ENCODE data around the gene AQP12B.
"Not testable (repeated sequence)": the region's sequence is repeated elsewhere in the genome, so short reads cannot be mapped to it uniquely, and the experiment has no call there.

DNA sequence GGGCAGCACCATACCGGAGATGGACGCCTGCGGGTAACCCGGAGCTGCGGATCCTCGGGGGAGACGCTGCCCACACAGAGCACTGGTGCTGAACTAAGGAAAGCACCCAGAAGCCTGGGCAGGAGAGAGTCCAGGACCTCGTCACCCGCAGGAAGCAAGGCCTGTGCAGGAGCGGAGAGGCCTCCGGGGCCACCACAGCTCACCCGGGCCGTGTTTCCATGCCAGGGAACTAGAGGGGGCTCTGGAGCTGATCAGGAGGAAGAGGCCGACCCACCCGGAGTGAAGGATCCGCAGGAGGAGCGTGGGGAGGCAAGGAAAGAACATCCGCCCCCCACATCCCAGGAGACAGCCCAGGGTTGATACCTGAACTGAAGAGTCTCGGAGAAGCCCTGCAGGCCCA, 3.8 kb downstream of the AQP12B start:
- TF ChIP-seq ZFP36 (IDR thresholded peaks at IDR 0.05; ENCODE audit: low read depth, low read length, partially characterized antibody); FOSL1 (tag; conservative IDR thresholded peaks at IDR 0.05); NFE2L1 (tag; IDR thresholded peaks at IDR 0.05; ENCODE audit: borderline replicate concordance, low read depth): not testable (repeated sequence)
